Calu3 (cell line): ENCODE data around the gene PPP2R2B. TPM values are rescaled to one million over a fixed set of nuclear protein-coding genes. Genes with fewer than 3 reads are reported as not detected.

Experiments
- BruUV-seq: library from RNA; stranded (reverse); fragments of 400-500 nt; replicated peaks from 2 replicates; lab custom pipeline; 2021; lab: Mats Ljungman, UMichigan
- CTCF ChIA-PET: fragments of 300-600 bp; sonication (Branson Sonifier 250); formaldehyde crosslinking; loops from one replicate; lab custom pipeline; 2022; ENCODE audit warnings: antibody characterized with exemption; lab: Charles Lee
- DNase-seq: peaks from one replicate; pipeline ENCODE4 v3.0.0; 2022
- H3K27ac Mint-ChIP-seq: one replicate; pipeline ENCODE4 v1.8.0; 2022; ENCODE audit warnings: mixed read lengths; ENCODE audit not compliant: unreplicated experiment
- H3K27me3 Mint-ChIP-seq: one replicate; pipeline ENCODE4 v1.8.0; 2022; ENCODE audit warnings: mixed read lengths; ENCODE audit not compliant: unreplicated experiment
- H3K36me3 Mint-ChIP-seq: one replicate; pipeline ENCODE4 v1.8.0; 2022; ENCODE audit warnings: mild to moderate bottlenecking, moderate library complexity, mixed read lengths; ENCODE audit not compliant: insufficient read depth, unreplicated experiment
- H3K4me1 Mint-ChIP-seq: one replicate; pipeline ENCODE4 v1.8.0; 2022; ENCODE audit warnings: mild to moderate bottlenecking, low read depth, mixed read lengths; ENCODE audit not compliant: unreplicated experiment
- H3K4me3 Mint-ChIP-seq: one replicate; pipeline ENCODE4 v1.8.0; 2022; ENCODE audit warnings: mild to moderate bottlenecking, low read depth, moderate library complexity, mixed read lengths; ENCODE audit not compliant: unreplicated experiment
- H3K9me3 Mint-ChIP-seq: one replicate; pipeline ENCODE4 v1.8.0; 2022; ENCODE audit warnings: low read depth, mixed read lengths; ENCODE audit not compliant: unreplicated experiment
- CTCF ChIP-seq: fragments of 200-600 bp; IDR thresholded peaks from one replicate; pipeline ENCODE4 v1.8.0; 2022; ENCODE audit warnings: antibody characterized with exemption; ENCODE audit not compliant: unreplicated experiment
- intact Hi-C: fragments of 100-400 bp; cut with micrococcal nuclease; formaldehyde crosslinking; loops from one replicate; pipeline ENCODE4 v1.10.0; 2022; ENCODE audit not compliant: unreplicated experiment
- total RNA-seq: library from RNA; stranded (reverse); gene quantifications from 2 replicates; pipeline ENCODE4 v1.2.3, GENCODE V29; 2022

PPP2R2B gene
- total RNA-seq, 1 experiment from 2014 or later, result not detected

- CTCF ChIA-PET, result no interaction called here
- H3K9me3 Mint-ChIP-seq, result no peaks in the 10 kb centered on the region
- TF ChIP-seq CTCF, result no peak
- no peak for DNase-seq
- no peak overlapping the region for H3K27ac Mint-ChIP-seq
- no peaks in the 10 kb centered on the region for H3K36me3 Mint-ChIP-seq
- H3K4me3 Mint-ChIP-seq, result no peak overlapping the region
- BruUV-seq, result no TSS peak
- H3K4me1 Mint-ChIP-seq, result peaks cover 6% of the 10 kb centered on the region
- intact Hi-C loops, result no loop called here
- H3K27me3 Mint-ChIP-seq, result no peaks in the 10 kb centered on the region
Measured at GRCh38 chr5:146745931-146746577, 132.5 kb downstream of the PPP2R2B start.

- H3K27ac Mint-ChIP-seq, result no peak overlapping the region
- no TSS peak for BruUV-seq
- no peaks in the 10 kb centered on the region for H3K36me3 Mint-ChIP-seq
- no peak for TF ChIP-seq CTCF
- no peaks in the 10 kb centered on the region for H3K27me3 Mint-ChIP-seq
- no peak for DNase-seq
- no peaks in the 10 kb centered on the region for H3K4me1 Mint-ChIP-seq
- no peaks in the 10 kb centered on the region for H3K9me3 Mint-ChIP-seq
- CTCF ChIA-PET, result interaction anchor here (0.6 to 0.8 kb wide), 3 partner anchors 19 to 395 kb away, joined by 3 to 4 read pairs (median 3); no protein-coding TSS in a partner anchor
- H3K4me3 Mint-ChIP-seq, result no peak overlapping the region
- intact Hi-C loops, result no loop called here
Measured at GRCh38 chr5:146744068-146744745, 134.3 kb downstream of the PPP2R2B start.

DNA sequence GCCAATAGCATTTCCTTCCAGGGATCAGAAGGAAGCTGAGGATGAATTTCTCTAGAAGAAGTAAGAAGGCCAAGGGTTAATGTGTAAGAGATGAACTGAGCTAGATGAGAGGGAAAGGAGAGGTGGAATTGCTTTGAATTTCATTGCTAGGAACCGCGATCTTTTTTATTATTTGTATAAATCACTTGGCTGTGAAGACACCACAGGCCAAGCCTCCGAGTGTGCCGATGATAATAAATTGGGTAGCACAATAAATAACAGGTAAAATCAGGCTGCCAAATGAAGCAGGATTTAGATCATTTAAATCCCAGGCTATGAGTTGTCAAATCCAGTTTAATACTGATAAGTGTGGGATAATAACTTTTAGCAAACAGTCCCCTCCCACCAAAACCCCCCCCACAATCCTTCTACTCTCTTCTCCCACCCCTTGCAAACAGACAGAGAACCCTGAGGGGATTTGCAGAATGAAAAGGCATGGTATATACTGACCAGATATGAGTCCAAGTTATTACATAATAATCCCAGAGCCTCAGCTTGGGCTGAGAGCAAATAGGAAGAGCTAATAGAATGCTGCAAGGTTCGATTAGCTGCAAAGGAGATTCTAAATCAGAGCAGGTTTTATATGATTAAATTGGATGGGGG lies 143.5 kb downstream of the PPP2R2B start:
- Mint-ChIP-seq H3K27ac (no peak overlapping the region), H3K36me3 (no peaks in the 10 kb centered on the region), H3K27me3 (no peaks in the 10 kb centered on the region), H3K4me3 (no peak overlapping the region), H3K4me1 (peaks cover 19% of the 10 kb centered on the region), H3K9me3 (peaks cover 2% of the 10 kb centered on the region)
- no TSS peak for BruUV-seq
- intact Hi-C loops, result no loop called here
- DNase-seq, result no peak
- CTCF ChIA-PET, result interaction anchor here (0.7 kb wide), 1 partner anchor 184 kb away, joined by 8 read pairs; no protein-coding TSS in a partner anchor
- no peak for TF ChIP-seq CTCF

DNA sequence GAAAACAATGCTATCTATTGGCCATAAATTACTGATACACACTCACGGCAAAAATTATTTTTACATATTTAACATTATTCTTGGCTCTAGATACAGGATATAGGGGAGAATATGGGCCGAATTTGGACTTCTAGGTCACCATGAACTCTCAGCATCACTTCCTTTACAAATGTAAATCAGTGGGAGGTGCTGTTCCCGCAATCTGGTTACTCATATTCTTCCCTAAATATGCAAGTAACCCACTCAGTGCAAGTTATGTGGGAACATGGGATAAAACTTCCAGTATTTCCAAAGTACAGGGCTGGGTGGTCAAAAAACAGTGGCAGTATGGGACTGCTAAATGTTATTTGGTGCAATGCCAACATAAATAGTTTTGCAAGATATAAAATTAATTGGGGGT lies 145.6 kb downstream of the PPP2R2B start:
- TF ChIP-seq CTCF, result no peak
- Mint-ChIP-seq H3K9me3 (peaks cover 7% of the 10 kb centered on the region), H3K4me1 (peaks cover 19% of the 10 kb centered on the region), H3K27me3 (no peaks in the 10 kb centered on the region), H3K36me3 (no peaks in the 10 kb centered on the region), H3K27ac (no peak overlapping the region), H3K4me3 (no peak overlapping the region)
- CTCF ChIA-PET, result no interaction called here
- BruUV-seq, result no TSS peak
- intact Hi-C loops, result no loop called here
- no peak for DNase-seq
